Stimulated activated CD8-positive, alpha-beta memory T cell treated with anti-CD3 and anti-CD28 coated beads, Interleukin-15, amount 100 ng/mL, for 1 hour (primary cell): ENCODE results near the gene CIRBP.

Experiments used
- DNase-seq: peaks from one replicate; pipeline ENCODE4 v3.0.0-alpha.2; 2020; ENCODE audit warnings: low read depth

The CIRBP gene

DNA sequence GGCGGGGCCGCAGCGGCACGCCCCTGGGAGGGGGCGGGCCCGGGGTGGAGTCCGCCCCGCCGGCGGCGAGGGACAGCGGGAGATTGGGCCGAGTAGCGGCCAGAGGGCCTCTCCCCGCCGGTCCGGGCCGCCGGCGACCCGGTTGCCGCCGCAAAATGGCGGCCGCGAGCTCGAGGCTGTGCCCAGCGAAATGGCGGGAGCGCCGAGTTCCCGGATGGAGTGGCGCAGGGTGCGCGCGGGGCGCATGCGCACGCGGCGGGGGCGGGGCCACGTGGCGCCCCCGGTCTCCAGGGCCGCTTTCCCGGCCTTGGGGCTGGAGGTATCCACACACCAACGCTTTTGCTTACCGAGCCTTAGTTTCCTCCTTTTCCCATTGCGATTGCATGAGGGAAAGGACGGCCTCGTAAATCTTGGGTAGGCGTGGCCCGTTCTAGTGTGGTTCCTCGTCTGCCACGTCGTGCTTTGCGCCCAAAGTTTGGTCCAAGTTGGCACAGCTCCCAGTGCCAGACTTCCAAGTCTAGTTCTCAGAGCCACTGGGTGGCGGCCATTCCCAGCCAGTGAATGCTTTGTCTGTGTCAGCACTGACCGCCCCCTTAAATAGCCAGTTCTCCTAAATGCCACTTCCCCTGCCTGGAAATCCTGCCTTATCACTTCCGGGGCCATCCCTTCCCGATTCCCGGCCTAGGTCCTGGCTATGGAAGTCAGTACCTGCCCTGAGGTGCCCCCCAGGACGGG is 513 bp downstream of the CIRBP start:
- peak; percentile 65 for DNase-seq

DNA sequence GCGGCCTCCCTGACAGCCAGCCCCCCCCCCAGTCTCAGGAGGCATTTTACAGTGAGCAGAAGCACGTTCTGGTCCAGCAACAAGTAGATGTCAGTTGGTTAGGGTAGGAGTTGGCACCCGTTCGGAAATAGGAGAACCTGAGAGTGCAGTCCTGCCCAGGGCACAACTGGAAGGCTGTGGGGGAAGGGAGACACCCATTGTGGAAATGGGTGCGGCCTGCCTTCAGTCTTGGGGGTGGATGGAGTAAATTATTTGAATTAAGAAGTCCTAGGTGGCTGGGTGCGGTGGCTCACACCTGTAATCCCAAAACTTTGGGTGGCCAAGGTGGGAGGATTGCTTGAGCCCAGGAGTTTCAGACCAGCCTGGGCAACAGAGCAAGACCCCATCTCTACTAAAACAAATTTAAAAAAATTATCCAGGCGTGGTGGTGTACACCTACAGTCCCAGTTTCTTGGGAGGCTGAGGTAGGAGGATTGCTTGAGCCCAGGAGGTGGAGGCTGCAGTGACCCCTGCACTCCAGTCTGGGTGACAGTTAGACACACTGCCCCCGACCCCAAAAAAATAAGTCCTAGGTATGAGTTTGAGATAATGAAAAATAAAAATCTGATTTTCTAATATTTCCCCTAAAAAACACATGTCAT is 1.2 kb downstream of the CIRBP start:
- no peak for DNase-seq

DNA sequence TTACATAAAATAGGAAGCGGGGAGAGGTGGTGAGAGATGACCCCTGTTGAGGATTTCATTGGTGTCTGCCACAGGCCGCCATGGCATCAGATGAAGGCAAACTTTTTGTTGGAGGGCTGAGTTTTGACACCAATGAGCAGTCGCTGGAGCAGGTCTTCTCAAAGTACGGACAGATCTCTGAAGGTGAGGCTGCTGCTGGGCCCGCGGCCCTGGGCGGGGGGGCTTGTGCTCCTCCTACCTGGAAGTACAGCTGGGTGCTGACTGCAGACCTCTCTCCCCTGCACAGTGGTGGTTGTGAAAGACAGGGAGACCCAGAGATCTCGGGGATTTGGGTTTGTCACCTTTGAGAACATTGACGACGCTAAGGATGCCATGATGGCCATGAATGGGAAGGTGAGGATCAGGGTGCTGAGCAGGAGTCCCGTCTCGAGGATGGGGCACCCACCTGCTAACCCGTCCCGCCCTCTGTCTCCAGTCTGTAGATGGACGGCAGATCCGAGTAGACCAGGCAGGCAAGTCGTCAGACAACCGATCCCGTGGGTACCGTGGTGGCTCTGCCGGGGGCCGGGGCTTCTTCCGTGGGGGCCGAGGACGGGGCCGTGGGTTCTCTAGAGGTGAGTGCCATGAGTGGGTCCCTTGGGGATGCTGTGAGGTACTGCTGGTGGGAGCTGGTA is 1.9 kb downstream of the CIRBP start:
- no peak for DNase-seq

DNA sequence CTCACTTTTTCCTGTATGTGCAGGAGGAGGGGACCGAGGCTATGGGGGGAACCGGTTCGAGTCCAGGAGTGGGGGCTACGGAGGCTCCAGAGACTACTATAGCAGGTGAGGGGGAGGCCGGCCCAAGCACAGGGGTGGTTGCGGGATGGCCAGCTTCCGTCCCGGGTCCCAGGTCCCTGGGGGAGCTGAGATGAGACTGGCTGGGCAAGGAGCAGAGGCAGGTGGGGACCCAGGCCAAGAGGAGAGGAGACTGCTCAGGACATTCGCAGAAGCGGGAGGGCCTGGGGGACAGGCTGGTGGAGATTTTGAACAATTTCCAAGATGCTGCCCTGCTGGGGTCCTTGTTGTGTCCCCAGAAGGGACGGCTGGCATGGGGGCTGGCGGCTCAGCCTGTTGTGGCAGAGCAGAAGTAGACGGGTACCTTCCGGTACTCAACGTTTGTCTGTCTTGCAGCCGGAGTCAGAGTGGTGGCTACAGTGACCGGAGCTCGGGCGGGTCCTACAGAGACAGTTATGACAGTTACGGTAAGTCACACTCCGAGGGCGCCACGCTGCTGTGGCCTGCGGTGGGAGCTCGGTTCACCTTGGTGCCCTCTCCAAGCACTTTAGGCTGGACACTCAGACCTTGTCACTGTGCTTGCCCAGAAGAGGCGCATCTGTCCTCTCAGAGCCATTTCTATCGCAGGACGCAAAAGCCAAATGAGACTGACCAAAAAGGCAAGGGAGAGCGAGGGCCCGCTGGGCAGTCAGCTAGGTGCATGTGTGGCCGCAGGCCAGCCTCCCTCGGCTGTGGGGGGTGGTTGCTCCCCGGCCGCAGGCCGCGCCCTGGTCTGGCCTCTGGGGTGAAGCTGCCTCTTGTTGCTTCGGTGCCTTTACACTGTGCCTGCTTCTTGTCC is 2.6 kb downstream of the CIRBP start:
- no peak for DNase-seq

DNA sequence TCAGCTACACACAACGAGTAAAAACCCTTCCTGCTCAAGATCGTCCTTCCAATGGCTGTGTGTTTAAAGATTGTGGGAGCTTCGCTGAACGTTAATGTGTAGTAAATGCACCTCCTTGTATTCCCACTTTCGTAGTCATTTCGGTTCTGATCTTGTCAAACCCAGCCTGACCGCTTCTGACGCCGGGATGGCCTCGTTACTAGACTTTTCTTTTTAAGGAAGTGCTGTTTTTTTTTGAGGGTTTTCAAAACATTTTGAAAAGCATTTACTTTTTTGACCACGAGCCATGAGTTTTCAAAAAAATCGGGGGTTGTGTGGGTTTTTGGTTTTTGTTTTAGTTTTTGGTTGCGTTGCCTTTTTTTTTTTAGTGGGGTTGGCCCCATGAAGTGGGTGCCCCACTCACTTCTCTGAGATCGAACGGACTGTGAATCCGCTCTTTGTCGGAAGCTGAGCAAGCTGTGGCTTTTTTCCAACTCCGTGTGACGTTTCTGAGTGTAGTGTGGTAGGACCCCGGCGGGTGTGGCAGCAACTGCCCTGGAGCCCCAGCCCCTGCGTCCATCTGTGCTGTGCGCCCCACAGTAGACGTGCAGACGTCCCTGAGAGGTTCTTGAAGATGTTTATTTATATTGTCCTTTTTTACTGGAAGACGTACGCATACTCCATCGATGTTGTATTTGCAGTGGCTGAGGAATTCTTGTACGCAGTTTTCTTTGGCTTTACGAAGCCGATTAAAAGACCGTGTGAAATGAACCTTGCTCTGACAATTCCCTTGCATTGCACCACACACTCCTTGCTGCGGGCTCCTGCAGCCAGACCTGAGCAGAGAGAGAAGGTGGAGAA is 3.5 kb downstream of the CIRBP start:
- DNase-seq = no peak

DNA sequence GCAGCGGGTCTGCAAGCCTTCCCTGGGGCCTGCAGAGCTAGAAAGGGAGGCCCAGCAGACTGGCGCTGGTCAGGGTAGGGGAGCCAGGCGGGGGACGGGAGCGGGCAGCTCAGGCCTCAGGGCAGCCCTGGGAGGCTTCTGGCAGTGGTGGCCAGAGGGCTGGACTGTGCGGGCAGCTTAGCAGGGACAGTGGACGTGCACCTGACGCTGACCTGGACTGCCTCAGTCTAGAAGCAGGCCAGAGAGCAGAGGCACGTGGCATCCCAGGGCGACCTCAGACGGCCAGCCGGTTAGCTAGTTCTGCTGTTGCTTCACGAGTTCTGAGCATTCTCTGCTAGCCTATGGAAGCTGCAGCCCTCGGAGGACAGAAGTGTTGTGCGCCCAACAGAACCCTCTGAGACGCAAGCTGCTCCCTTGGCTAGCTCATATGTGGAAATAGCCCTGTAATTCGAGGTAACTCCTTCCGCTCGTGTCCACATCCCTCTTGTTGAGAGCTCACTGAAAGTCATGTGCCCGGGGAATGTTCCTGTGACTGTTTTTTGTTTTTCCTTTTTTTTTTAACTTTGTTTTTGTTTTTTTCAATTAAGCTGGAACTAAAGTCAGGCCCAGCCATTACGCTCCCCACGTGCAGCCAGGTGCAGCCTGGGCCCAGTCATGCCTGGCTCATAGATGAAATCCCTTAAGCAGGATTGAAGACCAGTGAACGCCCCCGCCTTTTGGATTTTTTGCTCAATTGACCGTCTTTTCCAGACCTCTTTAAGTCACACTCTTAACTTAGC is 4.3 kb downstream of the CIRBP start:
- no peak for DNase-seq

DNA sequence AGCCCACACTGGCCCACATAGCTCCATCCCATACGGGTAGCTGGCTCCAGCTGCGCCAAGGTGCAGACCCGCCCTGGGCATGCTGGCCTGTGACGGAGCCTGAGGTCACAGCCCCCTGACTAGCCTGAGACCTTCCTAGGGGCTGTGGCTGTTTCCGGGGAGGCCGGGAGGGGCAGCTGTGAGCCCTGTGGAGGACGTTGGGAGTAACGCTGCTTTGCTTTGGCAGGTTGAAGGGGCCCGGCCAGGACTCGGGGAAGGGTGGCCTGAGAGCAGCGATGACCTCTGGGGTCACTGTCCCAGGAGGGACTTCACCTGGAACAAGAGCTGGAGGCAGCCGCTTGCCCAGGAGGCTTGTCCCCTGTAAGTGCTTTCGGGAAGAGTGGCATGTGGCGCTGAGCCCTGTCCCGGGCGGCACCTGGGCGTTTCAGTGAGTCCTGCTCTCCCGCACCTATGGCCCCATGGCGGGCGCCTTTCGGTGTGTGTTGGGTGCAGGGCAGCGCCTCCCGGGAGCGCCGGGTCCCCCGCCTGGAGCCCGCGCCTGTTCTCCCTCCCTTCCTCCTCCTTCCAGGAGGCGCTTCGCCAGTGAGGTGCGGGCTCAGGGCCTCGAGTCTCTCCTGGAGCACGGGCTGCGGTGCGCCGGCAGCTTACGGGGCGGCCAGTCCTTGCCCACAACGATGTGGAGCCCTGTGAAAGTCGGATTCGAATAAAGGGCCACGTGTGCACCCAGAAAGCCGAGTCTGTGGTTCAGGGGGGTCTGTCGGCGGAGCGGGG is 5.1 kb downstream of the CIRBP start:
- no peak for DNase-seq

DNA sequence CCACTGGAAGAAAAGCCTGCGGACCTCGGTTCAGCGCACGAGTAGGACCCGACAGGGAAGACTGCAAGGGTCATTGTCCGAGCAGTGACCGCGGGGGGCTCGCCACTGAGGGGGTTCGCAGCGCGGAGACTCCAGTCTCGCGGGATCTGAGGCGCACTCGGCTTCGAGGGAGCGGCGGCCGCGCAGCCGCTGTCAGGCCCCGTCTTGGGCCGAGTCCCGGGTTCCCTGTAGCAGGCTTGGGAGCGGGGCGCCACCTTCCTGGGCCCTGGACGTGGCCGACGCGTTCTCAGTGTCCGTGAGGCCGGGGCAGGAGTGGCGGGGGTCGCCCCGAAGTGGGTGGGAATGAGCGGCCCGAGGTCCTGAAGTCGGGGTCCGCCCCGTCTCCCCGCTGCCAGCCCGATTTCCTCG is 5.7 kb downstream of the CIRBP start:
- no peak for DNase-seq

DNA sequence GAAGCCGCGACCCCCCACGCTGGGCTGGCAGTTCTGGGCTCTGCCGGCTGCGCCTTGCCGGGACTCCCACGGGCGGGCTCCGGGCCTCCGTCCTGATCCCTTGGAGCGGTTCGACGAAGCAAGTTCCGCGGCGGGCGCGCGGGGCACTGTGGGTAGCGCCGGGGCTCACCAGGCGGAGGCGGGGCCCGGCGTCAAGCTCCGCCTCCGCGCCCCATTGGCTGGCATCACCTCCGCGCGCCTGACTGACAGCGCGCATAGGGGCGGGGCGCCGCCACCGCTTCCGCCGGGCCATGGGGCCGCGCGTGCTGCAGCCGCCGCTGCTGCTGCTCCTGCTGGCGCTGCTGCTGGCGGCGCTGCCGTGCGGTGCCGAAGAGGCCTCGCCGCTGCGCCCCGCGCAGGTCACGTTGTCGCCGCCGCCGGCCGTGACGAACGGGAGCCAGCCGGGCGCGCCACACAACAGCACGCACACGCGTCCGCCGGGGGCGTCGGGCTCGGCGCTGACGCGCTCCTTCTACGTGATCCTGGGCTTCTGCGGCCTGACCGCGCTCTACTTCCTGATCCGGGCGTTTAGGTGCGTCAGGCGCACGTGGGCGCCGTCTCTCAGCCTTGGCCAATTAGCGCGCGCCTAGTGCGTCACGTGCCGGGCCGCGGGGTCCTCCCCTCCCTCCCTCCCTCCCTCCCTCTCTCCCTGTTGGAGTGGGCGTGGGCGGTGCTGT is 6.3 kb downstream of the CIRBP start, which contains the start of gene FAM174C:
FAM174C (plus strand) TSS at position 271 of the 716 bp plus-strand sequence; CDS start at position 291, 20 bp downstream.
- DNase-seq = peak; percentile 93

DNA sequence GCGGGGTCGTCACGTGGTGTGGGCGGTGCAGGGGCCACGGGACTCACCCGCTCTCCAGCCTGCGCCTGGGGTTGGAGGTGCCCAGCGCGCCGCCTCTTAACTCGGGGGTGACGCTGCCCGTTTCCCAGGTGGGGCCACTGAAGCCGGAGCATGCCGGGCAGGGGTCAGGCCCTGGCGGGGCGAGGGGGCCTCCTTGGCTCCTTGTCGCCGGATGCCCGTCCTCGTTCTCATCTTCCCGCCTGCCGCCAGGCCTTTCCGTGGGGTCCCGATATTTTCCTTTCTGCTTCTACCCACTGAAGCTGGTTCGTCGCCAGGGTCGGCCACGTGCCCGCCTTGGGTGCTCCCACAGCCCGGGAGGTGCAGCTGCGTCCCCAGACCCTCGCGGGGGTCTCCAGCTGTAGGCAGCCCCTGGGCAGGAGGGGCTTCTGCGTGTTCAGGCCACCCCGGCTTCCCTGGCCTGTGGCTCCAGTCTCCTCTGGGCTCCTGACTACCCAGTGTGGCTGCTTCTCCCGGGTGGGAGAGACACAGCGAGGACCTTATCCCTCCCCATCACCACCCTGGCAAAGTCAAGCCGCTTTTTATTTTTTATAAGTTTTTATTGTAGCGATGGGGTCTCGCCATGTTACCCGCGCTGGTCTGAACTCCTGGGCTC is 7.0 kb downstream of the CIRBP start:
- DNase-seq = no peak

DNA sequence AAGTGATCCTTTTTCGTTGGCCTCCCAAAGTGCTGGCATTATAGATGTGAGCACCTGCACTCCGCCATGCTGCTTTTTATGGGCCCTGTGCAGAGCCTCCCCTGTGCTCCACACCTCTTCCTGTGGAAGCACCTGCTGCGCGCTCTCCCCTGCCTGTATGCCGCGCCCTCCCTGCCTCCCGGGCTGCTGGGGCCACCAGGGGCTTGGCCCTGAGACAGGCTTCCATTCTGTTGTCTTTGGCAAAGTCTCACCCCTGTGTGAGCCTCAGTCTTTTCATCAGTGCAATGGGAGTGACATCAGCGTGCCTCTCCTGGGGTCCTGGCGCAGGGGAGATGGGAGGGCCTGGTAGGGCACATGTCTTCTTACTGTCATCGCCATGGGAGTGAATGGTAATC is 7.5 kb downstream of the CIRBP start:
- no peak for DNase-seq

DNA sequence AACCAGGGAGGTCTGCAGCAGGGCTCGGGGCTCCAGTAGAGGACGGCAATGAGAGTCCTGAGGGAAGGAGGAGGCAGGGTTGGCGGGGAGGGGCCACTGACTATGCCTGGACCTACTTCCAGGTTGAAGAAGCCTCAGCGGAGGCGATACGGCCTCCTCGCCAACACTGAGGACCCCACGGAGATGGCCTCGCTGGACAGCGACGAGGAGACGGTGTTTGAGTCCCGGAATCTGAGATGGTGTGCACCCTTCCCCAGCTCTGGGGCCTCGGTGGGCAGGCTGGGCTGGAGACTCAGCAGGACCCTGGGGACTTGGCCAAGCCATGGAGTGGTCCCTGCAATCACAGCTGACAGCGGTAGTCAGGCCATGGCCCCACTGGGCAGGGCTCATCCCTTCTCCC is 7.9 kb downstream of the CIRBP start:
- no peak for DNase-seq

DNA sequence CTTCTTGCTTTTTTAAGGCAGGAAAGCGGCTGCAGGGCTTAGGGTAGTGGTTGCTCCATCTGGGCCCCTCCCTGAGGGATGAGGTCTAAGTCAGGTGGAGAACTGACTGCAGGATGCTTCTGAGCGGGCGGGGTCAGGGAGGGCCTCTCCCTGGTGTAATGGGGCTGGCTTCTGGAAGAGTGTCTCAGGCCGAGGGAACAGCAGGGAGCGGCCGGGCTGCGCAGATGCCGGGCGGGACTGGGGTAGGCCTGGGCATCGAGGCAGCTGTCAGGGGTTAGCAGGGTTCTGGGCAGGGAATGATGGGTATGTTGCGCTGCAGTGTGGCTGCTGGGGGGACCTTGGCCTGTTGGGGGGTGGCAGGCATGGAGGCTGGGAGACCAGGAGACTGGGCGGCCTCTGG is 8.9 kb downstream of the CIRBP start:
- DNase-seq = no peak

DNA sequence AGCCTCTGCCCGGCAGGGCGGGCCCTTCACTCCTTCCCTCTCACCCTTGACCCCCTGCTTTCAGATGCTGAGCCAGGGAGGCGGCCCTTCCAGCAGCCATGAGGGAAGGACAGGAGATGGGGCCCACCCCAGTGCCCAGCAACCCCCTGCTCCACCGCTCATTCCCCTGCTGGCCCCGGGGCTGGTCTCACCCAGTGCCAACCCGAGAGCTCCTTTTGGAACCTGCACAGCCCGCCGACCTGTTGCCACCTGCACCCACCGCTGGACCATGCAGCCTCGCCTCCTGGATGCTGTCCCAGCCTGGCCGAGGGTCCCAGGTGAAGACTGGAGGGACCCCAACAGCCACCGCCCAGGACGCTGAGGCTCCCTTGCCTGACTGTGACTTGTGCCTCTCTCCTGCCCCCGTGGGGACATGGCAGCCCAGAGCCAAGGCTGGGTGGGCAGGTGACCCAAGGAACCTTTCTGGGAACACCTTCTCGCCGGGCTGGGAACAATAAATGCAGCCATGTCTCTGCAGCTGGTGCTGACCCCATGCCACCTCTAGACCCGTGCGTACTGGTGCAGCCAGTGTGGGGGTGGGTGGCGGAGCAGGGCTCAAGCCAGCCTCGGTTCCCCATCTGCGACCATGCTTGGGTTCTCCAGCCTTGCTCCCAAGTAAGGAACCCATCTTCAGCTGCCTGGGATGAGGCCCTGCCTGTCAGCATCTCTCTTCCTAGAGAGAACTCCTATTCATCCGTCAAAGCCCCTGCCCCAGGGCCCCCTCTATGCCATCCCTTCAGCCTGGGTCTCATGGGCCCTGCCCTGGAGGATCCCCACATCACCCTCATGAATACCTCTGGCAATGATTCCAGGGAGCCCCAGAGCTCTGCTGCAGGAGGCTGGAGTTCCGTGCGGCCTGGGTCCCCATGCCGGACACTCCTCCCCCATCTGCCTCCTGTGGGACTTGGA is 9.9 kb downstream of the CIRBP start:
- no peak for DNase-seq

DNA sequence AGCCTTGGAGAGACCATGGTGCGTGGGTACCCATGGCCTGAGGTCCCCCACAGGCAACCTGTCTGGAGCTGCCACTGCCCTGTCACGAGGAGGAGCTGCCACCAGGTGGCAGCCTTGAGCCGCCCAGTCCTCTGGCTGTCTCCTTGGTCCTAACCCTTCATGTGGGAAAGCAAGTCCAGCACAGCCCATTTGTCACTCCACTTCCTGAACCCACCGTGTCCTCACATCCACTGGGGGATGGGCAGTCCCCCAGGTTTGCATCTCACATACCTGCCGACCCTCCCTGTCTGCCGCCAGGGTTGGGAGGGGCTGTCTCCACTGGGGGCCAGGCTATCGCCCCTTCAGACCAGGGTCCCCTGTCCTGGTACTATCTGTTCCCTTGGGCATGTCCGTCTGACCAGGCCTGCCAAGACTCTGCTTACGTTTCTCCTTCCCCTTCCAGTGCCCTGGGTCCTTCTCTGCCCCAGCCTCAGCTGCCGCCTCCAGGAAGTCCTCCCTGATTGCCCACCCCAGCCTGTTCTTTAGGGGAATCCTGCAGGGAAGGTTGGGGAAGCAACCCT is 10.7 kb downstream of the CIRBP start:
- DNase-seq = peak; percentile 58

DNA sequence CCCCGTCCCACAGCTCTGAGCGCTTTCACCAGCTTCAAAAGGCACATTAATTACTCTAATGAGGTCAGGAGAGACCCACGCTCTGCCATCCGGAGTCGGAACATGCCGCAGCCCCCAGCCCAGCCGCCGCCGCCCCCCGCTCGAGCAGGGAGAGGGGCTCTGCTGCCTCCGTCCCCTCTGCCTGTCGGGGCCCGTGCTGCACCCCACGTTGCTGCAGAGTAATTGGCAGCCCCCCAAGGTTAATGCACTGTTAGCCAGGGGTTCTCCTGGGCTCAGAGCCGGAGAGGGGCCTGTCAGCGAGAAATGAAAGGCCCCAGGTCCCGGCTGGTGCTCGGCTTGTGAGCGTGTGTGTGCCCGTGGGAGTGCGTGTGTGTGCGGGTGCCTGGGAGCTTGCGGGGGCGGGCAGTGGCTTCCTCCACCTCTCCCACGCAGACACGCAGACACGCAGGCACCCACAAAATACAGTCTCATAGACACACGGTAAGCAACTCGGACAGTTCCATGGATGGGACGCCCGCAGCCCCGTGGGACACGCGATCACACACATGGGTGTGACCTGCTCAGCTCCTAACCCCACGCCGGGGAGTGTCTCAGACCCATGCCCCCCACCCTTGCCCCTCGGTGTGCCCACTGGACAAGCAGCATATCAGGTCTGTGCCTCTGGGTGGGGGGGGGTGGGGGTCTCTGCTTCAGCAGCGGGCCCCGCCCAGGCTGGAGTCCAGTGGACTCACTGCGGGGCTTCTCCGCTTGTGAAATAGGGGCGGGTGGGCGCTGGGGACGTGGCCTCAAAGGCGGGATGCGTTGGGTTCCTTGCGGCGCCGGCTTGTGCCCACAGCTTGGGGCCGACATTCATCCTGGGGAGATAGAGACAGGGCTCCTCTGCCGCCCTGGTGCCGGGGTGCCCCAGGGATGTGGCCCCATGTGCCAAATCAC is 11.8 kb downstream of the CIRBP start:
- no peak for DNase-seq
